LNCaP clone FGC (cell line): Measurements from ENCODE around the gene OR4F6.
"Not testable (repeated sequence)": the region's sequence is repeated elsewhere in the genome, so short reads cannot be mapped to it uniquely, and the experiment has no call there.

Source experiments
- DNase-seq: peaks from one replicate; pipeline ENCODE4 v3.0.0-alpha.2; 2011; ENCODE audit warnings: low read depth
- H3K4me3 ChIP-seq: 2 replicates; pipeline ENCODE4 v1.5.1; 2011; ENCODE audit warnings: mild to moderate bottlenecking, low read depth, low read length, control low read depth
- TF ChIP-seq, protein P1 (sequence below): IDR thresholded peaks from 2 replicates; pipeline ENCODE4 v1.5.1; 2012; ENCODE audit warnings: mild to moderate bottlenecking; ENCODE audit not compliant: control insufficient read depth, insufficient read depth; ENCODE audit errors: extremely low read depth

The OR4F6 gene

GRCh38 chr15:101803209-101803608 is at the start of gene OR4F6:
OR4F6 (plus strand) TSS chr15:101803509; CDS start chr15:101805720, 2,211 bp downstream.
- H3K4me3 ChIP-seq: no peak within 1 kb of the TSS
- DNase-seq: no peak
- TF ChIP-seq, protein P1, sequence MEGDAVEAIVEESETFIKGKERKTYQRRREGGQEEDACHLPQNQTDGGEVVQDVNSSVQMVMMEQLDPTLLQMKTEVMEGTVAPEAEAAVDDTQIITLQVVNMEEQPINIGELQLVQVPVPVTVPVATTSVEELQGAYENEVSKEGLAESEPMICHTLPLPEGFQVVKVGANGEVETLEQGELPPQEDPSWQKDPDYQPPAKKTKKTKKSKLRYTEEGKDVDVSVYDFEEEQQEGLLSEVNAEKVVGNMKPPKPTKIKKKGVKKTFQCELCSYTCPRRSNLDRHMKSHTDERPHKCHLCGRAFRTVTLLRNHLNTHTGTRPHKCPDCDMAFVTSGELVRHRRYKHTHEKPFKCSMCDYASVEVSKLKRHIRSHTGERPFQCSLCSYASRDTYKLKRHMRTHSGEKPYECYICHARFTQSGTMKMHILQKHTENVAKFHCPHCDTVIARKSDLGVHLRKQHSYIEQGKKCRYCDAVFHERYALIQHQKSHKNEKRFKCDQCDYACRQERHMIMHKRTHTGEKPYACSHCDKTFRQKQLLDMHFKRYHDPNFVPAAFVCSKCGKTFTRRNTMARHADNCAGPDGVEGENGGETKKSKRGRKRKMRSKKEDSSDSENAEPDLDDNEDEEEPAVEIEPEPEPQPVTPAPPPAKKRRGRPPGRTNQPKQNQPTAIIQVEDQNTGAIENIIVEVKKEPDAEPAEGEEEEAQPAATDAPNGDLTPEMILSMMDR: no peak

- not testable (repeated sequence) for DNase-seq
These were observed 38.5 kb upstream of the OR4F6 start for GRCh38 chr15:101764669-101765339.

GRCh38 chr15:101765340-101765671 is 38.0 kb upstream of the OR4F6 start:
- not testable (repeated sequence) for H3K4me3 ChIP-seq, DNase-seq

More at GRCh38 chr15:101764669-101765339, 38.5 kb upstream of the OR4F6 start:
- not testable (repeated sequence) for H3K4me3 ChIP-seq

DNA sequence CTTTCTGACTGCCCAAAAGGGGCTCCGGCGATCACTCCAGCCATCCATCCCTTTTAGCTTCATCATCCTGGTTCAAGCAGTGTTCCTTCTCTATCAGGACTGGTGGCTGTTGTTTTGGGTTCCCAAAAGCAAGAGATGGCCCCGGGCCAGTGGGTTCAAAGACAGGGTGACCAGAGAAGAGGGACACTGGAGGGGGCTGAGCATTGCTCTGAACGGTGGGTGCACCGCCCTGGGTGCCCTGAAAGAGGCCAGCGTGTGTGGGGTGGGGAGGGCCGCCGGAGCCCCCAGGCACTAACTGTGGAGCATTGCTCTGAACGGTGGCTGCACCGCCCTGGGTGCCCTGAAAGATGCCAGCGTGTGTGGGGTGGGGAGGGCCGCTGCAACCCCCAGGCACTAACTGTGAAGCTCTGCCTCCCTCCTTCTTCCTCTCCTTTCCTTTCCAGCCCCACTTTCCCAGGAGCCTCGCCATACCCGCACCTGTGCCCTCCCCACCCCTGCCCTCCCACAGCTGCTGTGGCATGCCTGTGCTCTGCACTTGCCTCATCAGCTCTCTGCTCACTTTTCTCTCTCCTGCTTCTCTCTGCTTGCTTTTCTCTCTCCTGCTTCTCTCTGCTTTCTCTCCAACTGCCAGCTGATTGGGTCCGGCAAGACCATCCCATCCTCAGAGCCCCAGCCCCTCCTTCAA is 37.4 kb upstream of the OR4F6 start:
- TF ChIP-seq, protein P1: no peak
- no peak overlapping the region for H3K4me3 ChIP-seq

DNA sequence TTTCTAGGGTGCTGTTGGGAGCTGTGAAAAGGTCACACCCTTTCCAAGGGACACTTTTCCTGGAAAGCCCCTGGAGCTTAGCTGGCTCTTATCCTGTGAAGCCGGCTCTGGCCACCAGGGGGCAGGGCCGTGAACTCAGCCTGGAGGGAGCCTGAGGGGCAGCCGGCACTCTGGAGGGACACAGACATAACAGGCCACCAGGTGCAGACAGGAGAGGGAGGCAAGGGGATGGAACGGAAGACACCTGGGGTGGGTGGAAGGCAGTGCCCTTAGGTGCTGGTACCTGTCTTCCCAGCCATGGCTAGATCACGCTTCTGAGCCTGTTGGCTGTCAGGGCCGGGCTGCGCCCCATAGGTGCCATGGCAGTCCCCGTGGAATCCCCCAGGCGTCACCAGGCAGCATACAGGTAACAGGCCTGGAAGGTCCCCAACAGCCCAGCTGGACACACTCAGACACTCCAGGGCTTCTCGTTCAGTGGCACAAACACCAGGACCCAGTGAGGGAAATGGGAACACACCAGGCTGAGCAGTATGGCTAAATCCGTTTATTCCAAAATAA is 36.1 kb upstream of the OR4F6 start:
- DNase-seq: not testable (repeated sequence)

More for the DNA sequence above, 37.4 kb upstream of the OR4F6 start:
- no peak for DNase-seq

DNA sequence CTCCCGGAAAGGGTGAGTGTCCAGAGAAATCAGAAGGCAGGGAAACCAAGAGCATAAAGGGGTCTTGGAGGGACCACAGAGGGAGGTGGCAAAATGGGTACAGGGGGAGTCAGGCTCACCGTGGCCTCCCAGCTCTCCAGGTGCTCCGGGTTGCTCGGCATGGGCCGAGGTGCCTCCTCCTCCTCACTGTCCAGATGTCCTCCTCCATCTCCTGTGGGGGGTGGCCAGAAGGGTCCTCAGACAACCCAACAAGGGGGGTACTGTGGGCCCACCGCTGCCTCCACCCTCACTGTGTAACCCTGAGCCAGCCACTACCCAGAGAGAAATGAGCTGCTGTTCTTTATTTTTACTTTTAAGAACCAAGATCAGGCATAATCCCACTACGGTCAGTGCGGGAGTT is 30.4 kb upstream of the OR4F6 start:
- DNase-seq: no peak
- H3K4me3 ChIP-seq: no peak overlapping the region
- TF ChIP-seq, protein P1: no peak

More for the DNA sequence above, 36.1 kb upstream of the OR4F6 start:
- not testable (repeated sequence) for H3K4me3 ChIP-seq

DNA sequence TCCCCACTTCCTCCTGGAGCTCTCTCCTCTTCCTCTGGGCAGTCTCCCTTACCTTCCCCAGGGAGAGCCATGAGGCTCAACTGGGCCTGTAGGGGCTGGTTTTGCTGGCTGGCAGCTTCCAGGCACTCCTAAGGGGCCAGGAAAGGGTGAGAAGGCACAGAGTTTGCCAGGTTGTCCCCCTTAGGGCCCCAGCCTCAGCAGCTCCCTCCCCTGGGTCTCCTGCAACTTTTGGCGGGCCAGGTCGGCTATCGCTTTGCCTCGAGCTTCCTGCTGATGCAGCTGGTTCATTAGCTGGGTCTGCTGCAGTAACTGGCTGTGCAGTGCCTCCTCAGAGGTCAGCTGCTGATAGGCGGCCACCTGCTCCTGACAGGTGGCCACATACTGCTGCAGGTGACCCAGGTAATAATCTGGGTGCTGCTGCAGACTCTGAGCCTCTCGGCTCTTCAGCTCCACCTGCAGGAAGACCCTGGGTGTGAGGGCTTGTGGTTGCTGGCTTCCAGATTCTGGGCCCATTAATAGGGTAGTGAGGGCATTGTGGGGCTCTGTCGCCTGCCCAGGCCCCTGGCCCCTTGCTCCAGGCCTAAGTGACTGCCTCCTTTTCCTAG is 29.7 kb upstream of the OR4F6 start:
- no peak for DNase-seq
- TF ChIP-seq, protein P1: peak; percentile 12; the same call in 1 of the 2 replicates
- H3K4me3 ChIP-seq: no peak overlapping the region

DNA sequence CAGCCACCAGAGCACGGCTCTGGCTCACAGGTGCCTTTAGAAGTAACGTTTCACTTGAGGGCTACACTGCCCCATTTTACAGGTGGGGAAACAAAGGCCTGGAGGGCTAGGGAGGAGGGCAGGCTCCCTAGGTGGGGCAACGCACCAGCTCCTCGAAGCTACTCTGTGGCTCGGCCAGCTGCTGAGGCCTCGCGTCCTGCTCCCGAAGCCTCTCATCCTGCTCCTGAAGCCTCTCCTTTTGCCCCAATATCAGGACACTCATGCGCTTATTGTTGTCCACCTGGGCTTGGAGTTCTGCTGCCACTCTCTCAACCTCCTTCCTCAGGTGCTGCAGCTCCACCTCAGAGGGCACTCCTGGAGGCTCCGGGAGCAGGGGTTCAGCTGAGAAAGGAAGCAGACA is 28.2 kb upstream of the OR4F6 start:
- TF ChIP-seq, protein P1: no peak

DNA sequence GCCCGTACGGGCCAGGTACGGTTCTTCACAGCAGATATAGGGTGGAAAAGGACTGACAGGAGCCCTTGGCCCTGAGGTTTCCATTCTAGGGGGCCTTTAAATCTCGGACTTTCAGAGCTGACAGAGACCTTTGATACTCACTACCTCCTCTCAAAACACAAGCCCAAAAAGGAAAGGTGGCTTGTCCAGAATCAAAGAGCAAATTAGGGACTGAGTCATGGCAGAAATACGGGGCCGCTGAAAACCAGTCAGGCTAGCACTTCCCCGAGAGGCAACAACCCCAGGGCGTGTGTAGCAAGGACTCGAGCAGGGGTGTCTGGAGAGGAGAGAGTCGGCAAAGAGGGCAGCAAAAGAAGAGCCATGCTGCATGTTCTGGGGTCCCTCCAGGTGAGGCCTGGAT is 24.7 kb upstream of the OR4F6 start:
- not testable (repeated sequence) for DNase-seq, H3K4me3 ChIP-seq

More for the DNA sequence above, 28.2 kb upstream of the OR4F6 start:
- H3K4me3 ChIP-seq: no peak overlapping the region
- no peak for DNase-seq

DNA sequence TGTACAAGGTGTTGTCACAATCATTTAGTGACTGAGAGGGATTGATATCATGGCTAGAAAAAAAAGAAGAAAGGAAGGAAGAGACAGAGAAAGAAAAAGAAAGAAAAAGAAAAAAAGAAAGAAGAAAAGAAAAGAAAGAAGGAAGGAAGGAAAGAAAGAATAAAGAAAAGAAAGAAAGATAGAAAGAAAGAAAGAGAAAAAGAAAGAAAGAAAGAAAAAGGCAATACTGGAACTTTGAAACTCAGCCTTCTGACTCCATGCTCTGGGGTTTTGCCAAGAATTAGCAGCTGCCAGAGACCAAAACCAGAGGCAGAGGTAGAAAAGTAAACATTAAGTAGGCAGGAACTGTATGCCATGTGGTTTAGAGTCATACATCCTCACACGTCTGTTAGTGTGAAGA is 23.1 kb upstream of the OR4F6 start:
- peak; percentile 25 for DNase-seq
- not testable (repeated sequence) for H3K4me3 ChIP-seq
